ENCODE measurements around the gene SLC13A4.

The SLC13A4 gene

GRCh38 chr7:135704698-135705097, 23.3 kb downstream of the SLC13A4 start:
- H3K4me1 ChIP-seq (ENCODE audit: control insufficient read depth, insufficient read depth, low read length), result no peaks in the 10 kb centered on the region
- H3K27ac ChIP-seq (ENCODE audit: extremely low read depth, low read depth, low read length), result no peak overlapping the region
- CTCF ChIA-PET, result interaction anchor here (0.6 to 1.7 kb wide), 20 partner anchors 9 to 270 kb away, joined by 3 to 9 read pairs (median 4); partner anchors contain the start of gene SLC13A4
- POLR2A ChIA-PET, result interaction anchor here (0.7 to 1.2 kb wide), 3 partner anchors 12 to 1699 kb away, joined by 3 to 6 read pairs (median 4); no protein-coding TSS in a partner anchor
- no peaks in the 10 kb centered on the region for H3K9me3 ChIP-seq (ENCODE audit: control insufficient read depth, insufficient read depth, low read depth, low read length)
- TF ChIP-seq ELK4 (IDR thresholded peaks at IDR 0.05; ENCODE audit: borderline replicate concordance, low read depth, low read length), result no peak
- TF ChIP-seq ZNF629 (tag by site-specific recombination; IDR thresholded peaks at IDR 0.05), result peak; percentile 80
- TF ChIP-seq ZNF785 (tag by site-specific recombination; IDR thresholded peaks at IDR 0.05), result no peak
- peak; percentile 54; the same call in 1 of the 2 replicates for TF ChIP-seq ZNF843 (tag by site-specific recombination; IDR thresholded peaks at IDR 0.05)
- no peak for TF ChIP-seq ZNF768 (tag by site-specific recombination; IDR thresholded peaks at IDR 0.05)
- no peak for TF ChIP-seq ZNF18 (tag by site-specific recombination; IDR thresholded peaks at IDR 0.05)
- no peak for TF ChIP-seq ZNF701 (tag by site-specific recombination; IDR thresholded peaks at IDR 0.05)
- TF ChIP-seq KLF1 (tag by site-specific recombination; IDR thresholded peaks at IDR 0.05), result no peak
- peak; percentile 72; the same call in 1 of the 2 replicates for TF ChIP-seq FEZF1 (tag by site-specific recombination; IDR thresholded peaks at IDR 0.05)
- no peak for TF ChIP-seq ZSCAN23 (tag by site-specific recombination; IDR thresholded peaks at IDR 0.05)
- TF ChIP-seq ATF2 (tag by site-specific recombination; IDR thresholded peaks at IDR 0.05; ENCODE audit: low read depth), result peak; percentile 85
- no peak for TF ChIP-seq ZBTB7A (tag by site-specific recombination; IDR thresholded peaks at IDR 0.05; ENCODE audit: low read depth)
- peak; percentile 59 for TF ChIP-seq PRDM10 (tag by site-specific recombination; IDR thresholded peaks at IDR 0.05)
- TF ChIP-seq ZNF692 (tag by site-specific recombination; IDR thresholded peaks at IDR 0.05), result peak; percentile 54; the same call in 1 of the 2 replicates
- peak; percentile 26; the same call in 1 of the 2 replicates for TF ChIP-seq ZEB2 (tag by site-specific recombination; IDR thresholded peaks at IDR 0.05)
- TF ChIP-seq MYNN (tag by site-specific recombination; IDR thresholded peaks at IDR 0.05; ENCODE audit: borderline replicate concordance), result no peak
- TF ChIP-seq ZNF394 (tag by site-specific recombination; IDR thresholded peaks at IDR 0.05; ENCODE audit: borderline replicate concordance), result peak; percentile 70
- H3K36me3 ChIP-seq (ENCODE audit: control insufficient read depth in 2 of 2, insufficient read depth in 1 of 2, low read length in 2 of 2), result peaks cover 0 to 28% of the 10 kb centered on the region in 2 experiments; a peak in 1 of 3 replicates
- no peak overlapping the region for H3K4me3 ChIP-seq (ENCODE audit: low read depth, low read length)
